CD4-positive, alpha-beta T cell treated with Interleukin-21 for 1 hour (primary cell): Measurements from ENCODE around the gene CABP1.
A peak's percentile ranks its signal among the peaks of the same experiment; 100 is the strongest.

Experiments used
- DNase-seq: peaks from one replicate; pipeline ENCODE4 v3.0.0-alpha.2; 2020

The CABP1 gene

DNA sequence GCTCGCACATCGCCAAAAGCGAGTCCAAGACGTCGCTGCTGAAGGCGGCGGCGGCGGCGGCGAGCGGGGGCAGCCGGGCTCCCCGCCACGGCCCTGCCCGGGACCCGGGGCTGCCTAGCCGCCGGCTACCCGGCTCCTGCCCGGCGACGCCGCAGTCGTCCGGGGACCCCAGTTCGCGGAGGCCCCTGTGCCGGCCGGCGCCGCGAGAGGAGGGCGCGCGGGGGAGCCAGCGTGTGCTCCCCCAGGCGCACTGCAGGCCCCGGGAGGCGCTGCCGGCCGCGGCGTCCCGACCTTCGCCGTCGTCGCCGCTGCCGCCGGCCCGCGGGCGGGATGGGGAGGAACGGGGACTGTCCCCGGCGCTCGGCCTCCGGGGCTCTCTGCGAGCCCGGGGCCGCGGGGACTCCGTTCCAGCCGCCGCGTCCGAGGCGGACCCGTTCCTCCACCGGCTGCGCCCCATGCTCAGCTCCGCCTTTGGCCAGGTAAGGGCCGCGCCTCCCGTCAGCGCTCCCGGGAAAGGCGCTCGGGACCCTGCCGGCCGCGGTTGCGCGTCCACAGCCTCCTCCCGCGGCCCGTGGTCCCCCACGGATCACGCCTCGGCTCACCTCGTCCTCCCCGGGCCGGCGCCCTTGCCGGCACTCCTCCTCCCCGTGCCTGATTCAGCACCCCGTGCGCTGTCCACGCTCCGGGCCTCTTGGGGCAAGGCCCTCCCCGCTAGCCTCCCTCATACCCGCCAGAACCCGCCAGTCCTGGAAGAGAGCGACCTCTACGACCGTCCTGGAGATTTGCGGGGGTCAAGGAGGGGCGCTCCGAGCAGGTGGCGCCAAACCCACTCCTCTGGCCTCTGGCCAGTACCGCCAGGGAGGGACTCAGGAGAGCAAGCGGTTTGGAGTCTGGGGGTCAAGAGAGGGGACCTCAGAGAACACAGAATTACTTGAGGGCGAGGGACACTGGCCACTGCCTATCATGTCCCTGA, 721 bp downstream of the CABP1 start:
- peak; percentile 48 for DNase-seq

DNA sequence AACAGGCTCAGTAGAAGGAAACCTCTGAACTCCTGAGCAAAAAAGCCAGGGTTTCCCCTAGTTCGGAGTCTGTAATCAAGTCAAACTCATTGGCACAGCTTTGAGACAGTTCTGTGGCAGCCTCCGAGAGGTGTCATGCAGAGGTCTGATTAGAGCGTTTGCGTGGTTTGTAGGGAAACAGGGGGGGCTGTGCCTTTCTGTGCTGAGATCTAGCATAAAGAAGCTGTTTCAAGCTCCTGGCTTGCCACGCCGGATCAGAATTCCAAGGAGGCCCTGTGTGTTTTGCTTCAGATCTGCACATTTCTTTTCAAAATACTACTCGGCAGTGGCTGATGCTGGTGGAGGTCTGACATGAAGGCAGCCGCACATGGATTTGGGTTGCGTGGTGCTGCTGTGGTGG, 1.7 kb downstream of the CABP1 start:
- no peak for DNase-seq

DNA sequence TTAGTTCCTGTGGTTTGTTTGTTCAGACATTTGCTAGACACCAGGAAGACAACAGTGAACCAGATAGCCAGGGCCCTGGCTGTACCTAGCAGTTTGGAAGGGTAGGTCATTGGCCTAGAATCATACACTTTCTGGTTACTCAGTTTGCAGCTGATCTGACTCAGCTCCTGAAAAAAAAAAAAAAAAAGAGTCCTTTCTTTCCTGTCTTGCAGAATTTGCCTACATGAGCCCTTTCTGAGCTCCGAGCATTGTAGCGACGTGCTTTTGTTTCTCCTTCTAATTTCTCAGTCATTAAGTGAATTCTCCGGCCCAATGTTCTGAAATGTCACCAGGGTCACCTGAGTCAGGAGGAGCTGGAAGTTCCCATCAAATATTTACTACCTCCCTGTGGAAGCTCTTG, 2.4 kb downstream of the CABP1 start:
- DNase-seq, result no peak

DNA sequence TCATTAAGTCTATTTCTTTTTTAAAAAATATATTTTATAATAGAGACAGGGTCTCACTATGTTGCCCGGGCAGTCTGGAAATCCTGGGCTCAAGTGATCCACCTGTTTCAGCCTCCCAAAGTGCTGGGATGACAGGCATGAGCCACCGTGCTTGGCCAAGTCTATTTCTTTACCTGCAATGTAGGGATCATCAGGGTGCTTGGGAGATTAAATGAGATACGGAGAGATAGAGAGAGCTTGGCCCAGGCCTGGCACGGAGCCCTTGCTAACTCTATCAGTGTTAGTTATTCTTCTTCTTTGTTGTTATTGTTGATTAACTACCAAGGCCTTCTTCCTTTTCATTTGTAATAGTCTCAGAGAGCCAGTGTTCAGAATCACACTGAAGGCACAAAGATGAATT, 3.1 kb downstream of the CABP1 start:
- DNase-seq, result no peak

DNA sequence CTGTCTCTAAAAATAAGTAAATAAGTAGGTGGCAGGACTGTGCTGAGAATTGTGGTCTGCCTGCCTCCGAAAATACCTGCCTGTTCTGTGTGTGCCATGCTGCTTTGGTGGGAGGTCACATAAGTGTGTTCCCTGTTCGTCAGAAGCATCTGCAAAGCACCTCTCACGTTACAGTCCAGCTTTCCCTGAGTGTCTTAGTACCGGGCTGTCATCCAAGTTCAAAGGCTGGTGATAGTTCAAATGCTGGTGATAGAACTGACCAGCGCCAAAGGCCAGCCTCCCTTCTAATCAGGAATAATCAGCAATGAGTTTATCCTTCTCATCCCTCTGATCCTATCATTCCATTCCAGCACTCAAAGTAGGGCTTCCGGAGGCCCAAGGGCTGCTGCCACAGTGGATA, 5.6 kb downstream of the CABP1 start:
- no peak for DNase-seq

DNA sequence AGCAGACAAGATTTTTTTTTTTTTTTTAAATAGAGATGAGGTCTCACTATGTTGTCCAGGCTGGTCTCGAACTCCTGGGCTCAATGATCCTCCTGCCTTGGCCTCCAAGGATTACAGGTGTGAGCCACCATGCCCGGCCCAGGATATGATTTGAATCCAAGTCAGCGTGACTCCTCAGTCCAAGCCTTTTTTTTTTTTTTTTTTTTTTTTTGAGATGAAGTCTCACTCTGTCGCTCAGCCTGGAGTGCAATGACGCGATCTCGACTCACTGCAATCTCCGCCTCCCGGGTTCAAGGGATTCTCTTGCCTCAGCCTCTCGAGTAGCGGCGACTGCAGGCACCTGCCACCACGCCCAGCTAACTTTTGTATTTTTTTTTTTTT, 6.9 kb downstream of the CABP1 start:
- no peak for DNase-seq

DNA sequence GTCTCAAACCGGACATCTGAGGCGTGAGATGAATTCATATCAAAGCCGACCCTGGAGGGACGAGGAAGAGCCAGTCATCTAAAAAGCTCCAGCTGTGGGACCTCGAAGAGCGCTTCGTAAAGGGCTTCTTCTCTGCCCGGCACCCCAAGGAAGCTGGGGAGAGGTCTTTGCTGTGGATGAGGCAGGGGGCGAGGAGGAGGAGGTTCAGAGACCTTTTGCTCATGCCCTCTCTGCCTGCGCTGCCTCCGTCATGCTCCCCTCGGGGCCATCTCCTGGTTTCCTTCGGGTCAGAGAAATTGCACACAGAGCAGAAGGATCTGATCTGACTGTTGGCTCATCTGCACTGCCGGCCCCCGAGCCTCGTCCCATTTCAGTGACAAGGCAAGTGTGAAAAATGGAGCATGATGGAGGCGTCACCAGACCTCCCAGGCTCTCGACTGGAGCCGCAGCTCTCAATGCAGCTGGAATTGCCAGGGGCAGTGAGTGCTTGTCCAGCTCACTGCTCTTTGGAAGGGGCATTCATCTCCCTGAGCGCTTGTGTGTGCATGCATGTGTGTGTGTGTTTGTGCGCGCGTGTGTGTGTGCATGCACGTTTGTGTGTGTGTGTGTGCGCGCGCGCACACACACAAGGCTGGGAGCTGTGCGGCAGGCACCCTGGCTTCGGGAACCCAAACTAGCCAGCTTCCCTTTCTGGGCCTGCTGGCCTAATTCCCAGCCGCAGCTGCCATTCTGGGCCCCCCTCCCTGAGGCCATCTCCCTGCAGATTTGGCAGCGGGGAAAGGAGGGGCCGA, 9.2 kb downstream of the CABP1 start:
- no peak for DNase-seq

DNA sequence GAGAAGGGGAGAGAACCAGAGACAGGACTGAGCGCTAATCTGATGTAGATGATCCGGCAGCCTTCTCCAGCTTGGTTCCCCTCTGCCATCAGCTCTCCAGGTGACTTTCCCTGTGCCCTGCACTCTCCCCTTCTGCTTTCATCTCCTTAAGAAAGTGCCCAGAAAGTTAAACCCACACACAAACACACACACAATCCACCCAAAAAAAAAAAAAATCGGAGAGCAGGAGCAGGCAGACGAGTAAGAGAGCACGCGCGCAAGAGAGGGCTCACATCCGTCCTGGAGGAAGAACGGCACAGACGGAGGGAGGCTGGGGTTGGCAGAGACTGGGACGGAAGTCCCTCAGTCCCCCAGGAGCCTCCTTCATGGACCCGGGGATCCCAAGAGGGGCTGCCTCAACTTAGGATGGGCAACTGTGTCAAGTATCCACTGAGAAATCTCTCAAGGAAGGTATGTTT, 9.8 kb downstream of the CABP1 start:
- no peak for DNase-seq

DNA sequence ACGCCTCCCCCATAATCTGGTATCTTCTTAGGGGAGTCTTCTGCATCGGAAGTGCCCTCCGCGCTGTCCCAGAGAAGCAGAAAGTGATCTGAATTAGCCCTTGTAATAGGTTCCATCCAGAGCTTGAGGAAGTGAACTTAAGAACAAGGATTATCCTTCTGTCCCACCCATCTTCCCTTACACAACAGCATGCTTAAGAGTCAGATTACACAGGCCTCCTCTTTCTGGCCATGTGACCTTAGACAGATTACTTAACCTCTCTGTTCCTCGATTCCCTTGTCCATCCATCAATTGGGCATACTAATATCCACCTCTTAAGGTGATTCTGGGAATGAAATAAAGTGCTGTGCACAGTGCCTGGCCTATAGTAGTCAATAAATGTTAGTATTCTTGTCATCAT, 11.4 kb downstream of the CABP1 start:
- DNase-seq, result no peak

DNA sequence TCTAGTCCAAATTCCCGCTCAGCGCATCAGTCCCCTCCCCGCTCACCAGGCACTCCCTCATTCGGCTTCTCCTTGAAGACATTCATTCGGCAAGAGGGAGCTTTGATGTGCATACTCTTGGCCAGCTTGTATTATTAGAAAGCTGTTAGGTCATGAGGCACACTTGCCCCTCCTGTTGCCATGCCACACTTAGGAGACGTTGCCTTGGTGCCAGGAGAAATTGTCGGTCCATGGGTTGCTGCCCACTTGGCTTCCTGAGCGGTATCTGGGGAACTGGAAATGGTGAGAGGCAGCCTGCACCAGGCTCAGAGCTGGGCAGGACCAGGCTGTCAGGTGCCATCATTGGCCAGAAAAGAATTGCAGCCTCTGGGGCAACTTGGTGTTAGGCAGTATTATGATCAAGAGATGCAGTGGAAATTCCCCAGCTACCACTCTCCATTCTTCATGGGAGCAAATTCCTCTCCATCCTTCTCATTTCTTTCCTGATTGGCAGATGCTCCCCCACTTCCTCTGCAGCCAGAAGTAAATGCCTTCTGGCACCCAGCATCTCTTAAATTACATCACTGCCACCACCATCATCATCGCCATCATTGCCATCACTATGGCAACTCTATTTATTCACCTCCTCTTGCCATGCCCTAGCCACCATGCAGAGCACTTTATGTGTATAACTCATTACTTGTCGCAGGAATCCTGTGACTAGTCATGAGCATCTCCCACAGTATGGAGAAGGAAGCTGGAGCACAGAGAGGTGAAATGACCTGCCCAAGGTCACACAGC, 12.4 kb downstream of the CABP1 start:
- DNase-seq, result no peak

DNA sequence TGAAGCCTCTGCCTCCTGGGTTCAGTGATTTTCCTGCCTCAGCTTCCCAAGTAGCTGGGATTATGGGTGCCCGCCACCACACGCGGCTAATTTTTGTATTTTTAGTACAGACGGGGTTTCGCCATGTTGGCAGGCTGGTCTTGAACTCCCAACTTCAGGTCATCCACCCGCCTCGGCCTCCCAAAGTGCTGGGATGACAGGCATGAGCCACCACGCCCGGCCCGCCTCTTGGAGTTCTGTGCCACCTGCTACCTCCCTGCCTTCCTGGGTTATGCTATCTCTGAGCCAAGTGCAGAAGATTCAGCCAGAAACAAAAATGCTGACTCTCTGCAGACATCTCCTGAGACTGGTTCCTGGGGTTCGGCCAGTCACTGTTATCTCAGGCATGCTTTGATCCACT, 13.2 kb downstream of the CABP1 start:
- DNase-seq, result no peak

DNA sequence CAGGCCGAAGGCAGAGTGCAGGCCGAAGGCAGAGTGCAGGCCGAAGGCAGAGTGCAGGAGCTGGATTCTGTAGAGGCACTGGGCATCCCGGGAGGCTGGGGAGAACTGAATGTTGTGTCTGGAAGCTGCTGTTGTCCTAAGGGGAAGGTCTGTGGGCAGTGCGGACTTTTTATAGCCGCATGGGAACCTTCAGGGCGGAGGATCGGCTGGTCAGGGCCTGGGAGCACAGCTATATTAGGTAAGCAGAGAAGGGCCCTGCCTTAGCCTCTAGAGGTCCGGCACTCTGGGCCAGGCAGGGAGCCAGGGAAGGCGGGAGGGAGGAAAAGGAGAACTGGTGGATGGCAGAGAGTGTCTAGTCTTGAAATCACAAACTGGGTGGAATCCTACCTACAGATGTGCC, 14.2 kb downstream of the CABP1 start:
- DNase-seq, result no peak

DNA sequence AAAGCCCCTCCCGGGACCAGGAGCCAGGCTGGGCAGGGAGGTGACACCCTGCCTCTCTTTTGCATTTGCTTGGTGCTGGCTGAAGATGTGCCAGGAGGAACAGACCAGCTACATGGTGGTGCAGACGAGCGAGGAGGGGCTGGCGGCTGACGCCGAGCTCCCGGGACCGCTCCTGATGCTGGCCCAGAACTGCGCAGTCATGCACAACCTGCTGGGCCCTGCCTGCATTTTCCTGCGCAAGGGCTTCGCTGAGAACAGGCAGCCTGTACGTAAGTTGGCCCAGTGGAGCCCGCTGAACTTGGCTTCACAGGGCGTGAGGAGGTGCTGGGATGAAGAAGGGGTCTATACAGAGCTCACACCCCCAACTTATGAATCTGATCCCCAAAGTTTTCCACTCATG, 15.6 kb downstream of the CABP1 start:
- no peak for DNase-seq

DNA sequence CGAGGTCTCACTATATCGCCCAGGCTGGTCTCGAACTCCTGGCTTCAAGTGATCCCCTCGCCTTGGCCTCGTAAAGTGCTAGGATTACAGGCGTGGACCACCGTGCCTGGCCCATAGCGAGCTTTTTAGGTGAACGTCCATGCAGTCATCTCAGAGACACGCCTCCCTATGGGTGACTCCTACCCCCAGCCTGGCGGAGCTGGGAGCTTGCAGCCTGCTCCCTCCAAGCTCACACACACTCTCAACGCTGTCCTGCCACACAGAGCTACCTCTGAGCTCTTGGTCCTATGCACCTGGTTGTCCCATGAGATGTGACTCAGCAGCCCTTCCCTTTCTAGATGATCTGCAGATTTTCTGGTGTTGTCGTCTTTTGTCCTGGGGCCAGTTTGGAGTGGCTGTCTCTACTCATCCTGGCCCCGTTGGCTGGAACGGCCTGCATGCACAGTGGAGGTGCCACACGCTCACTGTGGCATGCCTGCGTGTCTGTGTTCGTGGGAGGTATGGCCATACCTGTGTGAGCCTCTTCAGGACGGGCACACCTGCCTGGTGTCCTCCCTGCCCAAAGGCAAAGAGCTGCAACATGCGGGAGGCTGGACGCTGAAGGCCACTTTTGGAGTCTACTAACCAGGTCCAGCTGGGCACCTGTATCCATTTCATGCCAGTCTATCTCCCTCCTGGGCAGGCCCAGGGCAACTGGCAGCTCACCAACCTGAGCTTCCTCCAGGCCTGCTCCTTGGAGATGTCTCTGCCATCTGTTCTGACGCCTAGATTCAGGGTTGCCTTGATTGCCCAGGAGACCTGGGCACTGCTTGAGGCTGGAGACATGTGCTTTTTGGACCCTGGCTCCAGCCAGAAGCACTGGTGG, 18.1 kb downstream of the CABP1 start:
- no peak for DNase-seq

DNA sequence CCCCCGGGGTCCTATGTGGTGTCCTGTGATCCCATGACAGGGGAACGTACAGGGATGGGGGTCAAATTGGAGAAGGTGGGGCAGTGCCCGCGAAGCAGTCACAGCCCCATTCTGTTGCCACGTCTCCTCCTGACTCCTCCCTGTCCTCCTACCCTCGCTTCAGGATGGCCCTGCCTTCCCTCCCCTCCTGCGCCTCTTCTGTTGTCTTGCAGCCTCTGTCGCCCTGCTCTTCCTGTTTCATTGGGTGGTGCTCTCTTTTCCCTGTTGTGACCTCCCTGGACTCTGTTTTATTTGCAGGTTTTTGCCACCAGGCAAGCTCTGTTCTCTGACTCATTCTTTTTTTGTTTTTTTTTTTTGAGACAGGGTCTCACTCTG, 18.7 kb downstream of the CABP1 start:
- no peak for DNase-seq

DNA sequence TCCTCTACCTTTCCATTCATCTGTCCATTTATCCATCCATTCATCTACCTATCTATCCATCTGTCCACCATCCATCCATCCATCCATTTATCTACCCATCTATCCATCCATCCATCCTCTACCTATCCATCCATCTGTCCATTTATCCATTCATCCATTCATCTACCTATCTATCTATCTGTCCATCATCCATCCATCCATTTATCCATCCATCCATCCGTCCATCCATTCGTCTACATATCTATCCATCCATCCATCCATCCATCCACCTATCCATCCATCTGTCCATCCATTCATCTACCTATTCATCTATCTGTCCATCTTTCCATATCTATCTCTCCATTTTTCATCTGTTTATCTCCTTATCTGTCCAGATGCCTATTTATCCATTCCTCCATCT, 21.0 kb downstream of the CABP1 start:
- DNase-seq, result no peak

DNA sequence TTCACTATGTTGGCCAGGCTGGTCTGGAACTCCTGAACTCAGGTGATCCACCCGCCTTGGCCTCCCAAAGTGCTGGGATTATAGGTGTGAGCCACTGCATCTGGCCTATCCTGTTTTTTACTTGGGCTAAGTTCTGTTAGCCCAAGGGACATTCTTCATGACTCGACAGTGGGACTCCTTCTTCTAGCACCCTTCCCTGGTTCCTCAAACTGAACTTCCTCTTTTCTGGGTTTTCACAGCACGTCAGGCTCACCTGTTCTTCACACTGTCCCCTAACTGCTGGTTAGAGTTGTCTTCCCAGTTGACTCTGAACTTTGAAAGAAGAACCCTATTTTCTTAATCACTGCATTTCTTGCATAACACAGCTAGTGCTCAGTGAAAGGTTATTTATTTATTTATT, 22.5 kb downstream of the CABP1 start:
- DNase-seq, result no peak

DNA sequence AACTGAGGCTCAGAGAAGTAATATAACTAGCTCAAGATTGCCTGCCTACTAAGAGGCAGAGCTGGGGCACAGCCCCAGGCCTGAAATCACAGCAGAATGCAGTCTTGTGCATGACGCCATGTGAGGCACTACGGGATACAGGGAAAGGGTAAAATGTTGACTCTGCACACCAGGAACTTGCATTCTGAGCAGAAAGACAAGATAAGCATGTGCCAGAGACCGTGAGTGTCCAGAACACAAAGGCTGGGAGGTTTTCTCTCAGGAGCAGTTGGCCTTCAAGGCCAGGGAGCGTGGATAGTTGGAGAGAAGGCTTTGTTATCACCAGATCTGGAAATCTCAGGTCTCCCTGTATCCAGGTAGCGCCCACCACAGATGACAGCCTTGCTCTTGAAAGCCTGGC, 23.3 kb downstream of the CABP1 start:
- DNase-seq, result no peak

DNA sequence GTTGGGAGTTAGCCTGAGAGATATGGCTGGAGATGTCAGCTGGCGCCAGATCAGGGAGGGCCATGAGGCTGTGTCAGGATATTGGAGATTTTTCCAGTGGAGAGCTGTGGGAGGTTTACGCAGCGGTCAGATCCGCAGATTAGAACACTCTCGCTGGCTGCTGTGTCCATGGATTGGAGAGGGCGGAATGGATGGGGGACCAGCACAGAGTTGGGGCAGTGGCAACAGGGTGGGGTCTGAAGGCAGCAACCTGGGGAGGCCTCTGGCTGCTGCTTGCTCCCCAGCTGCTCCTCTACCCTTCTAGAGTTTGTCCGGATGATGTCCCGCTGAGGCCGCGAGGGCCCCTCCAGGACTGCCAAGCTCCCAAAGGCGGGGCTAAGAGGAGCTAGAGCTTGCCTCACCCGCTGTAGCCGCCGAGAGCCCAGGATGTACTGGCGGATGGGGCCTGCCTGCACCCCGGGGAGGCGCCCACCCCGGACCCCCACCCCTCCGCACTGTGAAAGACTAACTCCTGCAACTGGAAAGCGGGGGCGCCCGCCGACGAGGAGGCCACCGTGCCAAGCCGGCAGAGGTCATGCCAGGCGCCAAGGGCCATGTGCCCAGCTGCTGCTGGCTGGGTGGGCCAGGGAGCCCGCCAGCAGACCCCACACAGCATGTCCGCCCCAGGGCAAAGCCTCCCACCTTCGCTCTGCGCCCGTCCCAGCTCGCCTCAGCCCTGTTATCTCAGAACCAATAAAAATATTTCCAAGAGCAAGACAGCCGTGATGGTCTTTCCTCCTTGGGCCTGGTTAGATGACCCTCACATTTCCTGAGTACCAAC, 26.4 kb downstream of the CABP1 start:
- DNase-seq, result no peak

DNA sequence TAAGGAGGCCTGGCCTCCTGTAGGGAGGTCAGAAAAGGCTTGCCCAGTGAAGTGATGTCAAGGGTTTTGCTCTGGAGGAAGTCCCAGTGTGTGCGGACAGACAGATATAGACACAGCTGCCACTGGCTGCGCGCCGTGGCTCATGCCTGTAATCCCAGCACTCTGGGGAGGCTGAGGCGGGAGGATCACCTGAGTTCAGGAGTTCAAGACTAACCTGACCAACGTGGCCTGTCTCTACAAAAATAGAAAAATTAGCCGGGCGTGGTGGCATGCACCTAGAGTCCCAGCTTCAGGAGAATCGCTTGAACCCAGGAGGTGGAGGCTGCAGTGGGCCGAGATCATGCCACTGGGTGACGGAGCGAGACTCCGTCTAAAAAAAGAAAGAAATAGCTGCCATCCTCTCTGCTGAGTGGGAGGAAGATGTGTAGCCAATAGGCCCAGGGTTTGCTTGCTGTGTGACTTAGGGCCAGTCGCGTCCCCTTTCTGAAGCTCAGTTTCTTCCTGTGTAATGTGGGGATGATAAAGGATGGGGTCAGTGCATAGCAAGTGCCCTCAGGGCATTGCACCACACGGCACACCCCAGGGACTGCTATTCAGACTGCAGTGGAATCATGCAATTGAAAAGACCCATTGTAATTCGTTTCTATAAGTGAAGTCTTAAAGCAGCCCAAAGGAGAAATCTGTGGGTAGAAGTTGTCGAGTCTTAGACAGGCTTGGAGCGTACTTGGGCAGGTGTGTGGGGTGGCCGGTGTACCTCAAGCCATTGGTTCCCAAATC, 27.9 kb downstream of the CABP1 start:
- DNase-seq, result no peak
